Motor neuron (in vitro differentiated cells): ENCODE data around the gene FBXO17. TPM values are rescaled to one million over a fixed set of nuclear protein-coding genes. Genes with fewer than 3 reads are reported as not detected.
"Not testable (repeated sequence)": the region's sequence is repeated elsewhere in the genome, so short reads cannot be mapped to it uniquely, and the experiment has no call there.

ENCODE experiments used
- ATAC-seq, 8 experiments: fragments of 200-7000 bp; cut with Tn5 transposase; replicated peaks in 6 of 8; 2 replicates each; pipeline ENCODE4 v1.8.0; 2021; ENCODE audit warnings: mild to moderate bottlenecking in 8 of 8, moderate library complexity in 8 of 8
- H3K27ac ChIP-seq, 2 donors: fragments of 250-450 bp; sonication (Bioruptor Pico); 2 replicates each; pipeline ENCODE4 v1.9.0; 2021; ENCODE audit warnings: antibody characterized with exemption in 2 of 2, mild to moderate bottlenecking in 2 of 2, moderate library complexity in 1 of 2
- H3K4me1 ChIP-seq, 2 donors: fragments of 250-450 bp; sonication (Bioruptor Pico); replicated peaks in 1 of 2; 2 replicates each; pipeline ENCODE4 v1.6.1; 2021; ENCODE audit warnings: antibody characterized with exemption in 2 of 2, mild to moderate bottlenecking in 2 of 2, moderate library complexity in 1 of 2
- H3K4me3 ChIP-seq, 5 donors: fragments of 250-450 bp; sonication (Bioruptor Pico); 2 replicates each; pipeline ENCODE4 v1.9.0; 2021; ENCODE audit warnings: antibody characterized with exemption in 5 of 5, mild to moderate bottlenecking in 5 of 5, moderate library complexity in 4 of 5
- WGBS, 10 experiments: fragments of 450-650 bp; shearing (Covaris generic); methylation state at CpG; one replicate each; pipeline ENCODE4 v1.0.0; 2022; 5-methylcytosine and 5-hydroxymethylcytosine counted together
- in situ Hi-C, 9 experiments: fragments of 400-800 bp; cut with MboI; loops; one replicate each; pipeline ENCODE4 v1.15.0; 2021; ENCODE audit warnings: low sequenced_read_pairs in 9 of 9, low pct_unique_long_range_greater_than_20kb in 2 of 9; ENCODE audit not compliant: unreplicated experiment in 9 of 9
- total RNA-seq, 8 experiments: library from RNA; unstranded; fragments of 300-600 nt; gene quantifications; 2 replicates each; pipeline versions ENCODE4 v1.2.3 to v1.2.4, GENCODE V29; 2022

The FBXO17 gene
- total RNA-seq, 8 experiments from 2014 or later, result 3.8 to 36.7 (median 7.7) TPM

- Histone ChIP-seq H3K4me3 (no peak overlapping the region), H3K27ac (no peak overlapping the region), H3K4me1 (peaks cover 0 to 5% of the 10 kb centered on the region in 2 donors)
- WGBS, 10 experiments, result 88 to 100% (median 94%) methylated on average over 1 to 3 of the region's 3 CpGs; no CpG with 5 or more reads in 1 of the 10 experiments
- in situ Hi-C loops, result loop anchor here in 4 of 9 experiments (25.0 kb wide), 1 partner anchor 386 kb away; the partner anchor contains the start of genes GMFG (in 4 of the 4) and SAMD4B (in 4 of the 4)
- ATAC-seq, result no peak
Observed at GRCh38 chr19:38951187-38951586, 24.4 kb downstream of the FBXO17 start.

GRCh38 chr19:38949580-38950367, 25.8 kb downstream of the FBXO17 start:
- in situ Hi-C loops, result loop anchor here in 5 of 9 experiments (25.0 kb wide), 2 partner anchors 388 to 537 kb away; partner anchors contain the start of genes GMFG (in 4 of the 5), SAMD4B (in 4 of the 5) and FAM98C (in 1 of the 5)
- ATAC-seq, result peak; percentile 22 to 92 (median 78)
- 75 to 100% methylated on average over 1 of the region's 72 CpGs; no CpG with 5 or more reads in 8 of the 10 experiments for WGBS, 10 experiments
- H3K4me1 ChIP-seq, result peaks cover 0 to 5% of the 10 kb centered on the region in 2 donors
- H3K27ac ChIP-seq, result peak overlapping the region in 1 of 2 donors; percentile 48
- H3K4me3 ChIP-seq, result peak overlapping the region; percentile 10 to 33 (median 26)

GRCh38 chr19:38946229-38947010, 29.1 kb downstream of the FBXO17 start:
- peak in 1 of 8 experiments; percentile 14 for ATAC-seq
- H3K27ac ChIP-seq, result no peak overlapping the region
- 72 to 100% (median 90%) methylated on average over 1 to 5 of the region's 11 CpGs; no CpG with 5 or more reads in 4 of the 10 experiments for WGBS, 10 experiments
- H3K4me3 ChIP-seq, result no peak overlapping the region
- in situ Hi-C loops, result loop anchor here in 1 of 9 experiments (25.0 kb wide), 1 partner anchor 534 kb away; the partner anchor contains the start of gene FAM98C
- peaks cover 0 to 5% of the 10 kb centered on the region in 2 donors for H3K4me1 ChIP-seq

- Histone ChIP-seq H3K4me3 (no peak overlapping the region), H3K27ac (no peak overlapping the region), H3K4me1 (peaks cover 0 to 5% of the 10 kb centered on the region in 2 donors)
- WGBS, 10 experiments, result no CpG with 5 or more reads among the region's 3 CpGs
- in situ Hi-C loops, result loop anchor here in 1 of 9 experiments (25.0 kb wide), 1 partner anchor 533 kb away; the partner anchor contains the start of gene FAM98C
- no peak for ATAC-seq
Observed at GRCh38 chr19:38945562-38946228, 29.8 kb downstream of the FBXO17 start.

- peaks cover 0 to under 1% of the 10 kb centered on the region in 2 donors for H3K4me1 ChIP-seq
- in situ Hi-C loops, result loop anchor here in 1 of 9 experiments (25.0 kb wide), 1 partner anchor 533 kb away; the partner anchor contains the start of gene FAM98C
- WGBS, 10 experiments, result no CpG with 5 or more reads among the region's 12 CpGs
- peak in 1 of 8 experiments; percentile 24 for ATAC-seq
- H3K4me3 ChIP-seq, result no peak overlapping the region
- no peak overlapping the region for H3K27ac ChIP-seq
Observed at GRCh38 chr19:38944981-38945506, 30.5 kb downstream of the FBXO17 start.

GRCh38 chr19:38942471-38943181, 32.9 kb downstream of the FBXO17 start:
- Histone ChIP-seq H3K4me3 (no peak overlapping the region), H3K27ac (no peak overlapping the region), H3K4me1 (no peaks in the 10 kb centered on the region)
- WGBS, 10 experiments, result 20 to 100% (median 90%) methylated on average over 1 to 5 of the region's 20 CpGs; no CpG with 5 or more reads in 6 of the 10 experiments
- ATAC-seq, result peak in 2 of 8 experiments; percentile 21 to 45
- in situ Hi-C loops, result loop anchor here in 1 of 9 experiments (25.0 kb wide), 1 partner anchor 530 kb away; the partner anchor contains the start of gene FAM98C

GRCh38 chr19:38941979-38942378, 33.6 kb downstream of the FBXO17 start:
- in situ Hi-C loops, result loop anchor here in 1 of 9 experiments (25.0 kb wide), 1 partner anchor 530 kb away; the partner anchor contains the start of gene FAM98C
- no peak for ATAC-seq
- H3K4me3 ChIP-seq, result no peak overlapping the region
- WGBS, 10 experiments, result 33 to 100% (median 73%) methylated on average over 1 to 2 of the region's 2 CpGs; no CpG with 5 or more reads in 6 of the 10 experiments
- H3K4me1 ChIP-seq, result no peaks in the 10 kb centered on the region
- H3K27ac ChIP-seq, result no peak overlapping the region

GRCh38 chr19:38941466-38941865, 34.1 kb downstream of the FBXO17 start:
- H3K4me3 ChIP-seq, H3K27ac ChIP-seq, ATAC-seq, H3K4me1 ChIP-seq: not testable (repeated sequence)
- in situ Hi-C loops, result loop anchor here in 1 of 9 experiments (25.0 kb wide), 1 partner anchor 529 kb away; the partner anchor contains the start of gene FAM98C
- 40 to 100% (median 92%) methylated on average over 1 to 2 of the region's 5 CpGs; no CpG with 5 or more reads in 6 of the 10 experiments for WGBS, 10 experiments

- no peak for ATAC-seq
- WGBS, 10 experiments, result 42 to 100% (median 80%) methylated on average over 1 to 5 of the region's 5 CpGs; no CpG with 5 or more reads in 2 of the 10 experiments
- H3K4me1 ChIP-seq, result no peaks in the 10 kb centered on the region
- no peak overlapping the region for H3K4me3 ChIP-seq
- no peak overlapping the region for H3K27ac ChIP-seq
- in situ Hi-C loops, result loop anchor here in 1 of 9 experiments (25.0 kb wide), 1 partner anchor 528 kb away; the partner anchor contains the start of gene FAM98C
Observed at GRCh38 chr19:38939957-38940356, 35.6 kb downstream of the FBXO17 start.

- Histone ChIP-seq H3K27ac (no peak overlapping the region), H3K4me3 (no peak overlapping the region), H3K4me1 (peaks cover 2 to 7% of the 10 kb centered on the region in 2 donors)
- no peak for ATAC-seq
- WGBS, 10 experiments, result 92 to 100% (median 100%) methylated on average over 1 to 3 of the region's 4 CpGs; no CpG with 5 or more reads in 6 of the 10 experiments
- in situ Hi-C loops, result loop anchor here in 1 of 9 experiments (25.0 kb wide), 1 partner anchor 521 kb away; the partner anchor contains the start of gene FAM98C
Observed at GRCh38 chr19:38933544-38933943, 42.0 kb downstream of the FBXO17 start.
